Measurements from ENCODE around the gene CYP3A7. TPM values are rescaled to one million over a fixed set of nuclear protein-coding genes. Genes with fewer than 3 reads are reported as not detected.
A peak's percentile ranks its signal among the peaks of the same experiment; 100 is the strongest.

Gene CYP3A7
- total and polyA plus RNA-seq, 2 of the 13 experiments (the other 11 are each of a cell fraction or from before 2014, with no cell fraction given): 5.8 to 6.4 TPM

GRCh38 chr7:99733003-99733402 is 2.0 kb downstream of the CYP3A7 start (continued):
- TF ChIP-seq, protein P1, sequence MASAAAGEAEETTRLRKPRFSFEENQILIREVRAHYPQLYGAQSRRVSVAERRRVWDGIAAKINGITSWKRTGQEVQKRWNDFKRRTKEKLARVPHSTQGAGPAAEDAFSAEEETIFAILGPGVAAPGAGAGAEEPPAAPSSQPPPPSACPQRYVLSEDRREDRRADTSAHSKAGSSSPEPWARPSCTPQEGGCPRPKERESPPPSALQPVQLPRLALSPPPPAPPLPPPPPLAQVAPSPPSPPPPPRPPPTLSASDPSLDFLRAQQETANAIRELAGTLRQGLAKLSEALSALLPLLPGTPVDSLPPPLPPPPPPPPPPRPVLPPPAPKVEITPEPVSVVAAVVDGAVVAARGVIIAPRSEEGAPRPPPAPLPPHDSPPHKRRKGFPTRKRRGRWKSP (CRISPR knock-in tag; IDR thresholded peaks at IDR 0.05): no peak
- TF ChIP-seq ETV5 (CRISPR knock-in tag; IDR thresholded peaks at IDR 0.05; ENCODE audit: borderline replicate concordance) (peak; percentile 30; the same call in 1 of the 2 replicates), ZNF296 (CRISPR knock-in tag; conservative IDR thresholded peaks at IDR 0.05) (no peak), ZNF501 (CRISPR knock-in tag; IDR thresholded peaks at IDR 0.05) (peak; percentile 42; the same call in 1 of the 2 replicates), CEBPB (IDR thresholded peaks at IDR 0.05; ENCODE audit: borderline replicate concordance, low read depth, low read length) (no peak), NR2F6 (IDR thresholded peaks at IDR 0.05) (no peak), NR2F6 (CRISPR knock-in tag; IDR thresholded peaks at IDR 0.05) (no peak), SPEN (CRISPR knock-in tag; IDR thresholded peaks at IDR 0.05; ENCODE audit: low read depth) (no peak), PPARG (CRISPR knock-in tag; conservative IDR thresholded peaks at IDR 0.05) (no peak), ATRX (CRISPR knock-in tag; IDR thresholded peaks at IDR 0.05; ENCODE audit: borderline replicate concordance) (no peak), ZNF674 (CRISPR knock-in tag; IDR thresholded peaks at IDR 0.05; ENCODE audit: low read depth) (no peak), ZNF713 (CRISPR knock-in tag; IDR thresholded peaks at IDR 0.05) (no peak), ZBTB43 (CRISPR knock-in tag; conservative IDR thresholded peaks at IDR 0.05) (peak; percentile 72; the same call in 1 of the 2 replicates), ZNF136 (CRISPR knock-in tag; IDR thresholded peaks at IDR 0.05; ENCODE audit: low read depth) (no peak), IRF2 (CRISPR knock-in tag; IDR thresholded peaks at IDR 0.05) (no peak)
- TF ChIP-seq, protein P2, sequence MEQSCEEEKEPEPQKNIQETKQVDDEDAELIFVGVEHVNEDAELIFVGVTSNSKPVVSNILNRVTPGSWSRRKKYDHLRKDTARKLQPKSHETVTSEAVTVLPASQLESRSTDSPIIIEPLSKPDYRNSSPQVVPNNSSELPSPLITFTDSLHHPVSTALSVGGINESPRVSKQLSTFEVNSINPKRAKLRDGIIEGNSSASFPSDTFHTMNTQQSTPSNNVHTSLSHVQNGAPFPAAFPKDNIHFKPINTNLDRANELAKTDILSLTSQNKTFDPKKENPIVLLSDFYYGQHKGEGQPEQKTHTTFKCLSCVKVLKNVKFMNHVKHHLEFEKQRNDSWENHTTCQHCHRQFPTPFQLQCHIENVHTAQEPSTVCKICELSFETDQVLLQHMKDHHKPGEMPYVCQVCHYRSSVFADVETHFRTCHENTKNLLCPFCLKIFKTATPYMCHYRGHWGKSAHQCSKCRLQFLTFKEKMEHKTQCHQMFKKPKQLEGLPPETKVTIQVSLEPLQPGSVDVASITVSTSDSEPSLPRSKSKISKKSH (CRISPR knock-in tag; IDR thresholded peaks at IDR 0.05; ENCODE audit: borderline replicate concordance): no peak
- TF ChIP-seq, protein P3, sequence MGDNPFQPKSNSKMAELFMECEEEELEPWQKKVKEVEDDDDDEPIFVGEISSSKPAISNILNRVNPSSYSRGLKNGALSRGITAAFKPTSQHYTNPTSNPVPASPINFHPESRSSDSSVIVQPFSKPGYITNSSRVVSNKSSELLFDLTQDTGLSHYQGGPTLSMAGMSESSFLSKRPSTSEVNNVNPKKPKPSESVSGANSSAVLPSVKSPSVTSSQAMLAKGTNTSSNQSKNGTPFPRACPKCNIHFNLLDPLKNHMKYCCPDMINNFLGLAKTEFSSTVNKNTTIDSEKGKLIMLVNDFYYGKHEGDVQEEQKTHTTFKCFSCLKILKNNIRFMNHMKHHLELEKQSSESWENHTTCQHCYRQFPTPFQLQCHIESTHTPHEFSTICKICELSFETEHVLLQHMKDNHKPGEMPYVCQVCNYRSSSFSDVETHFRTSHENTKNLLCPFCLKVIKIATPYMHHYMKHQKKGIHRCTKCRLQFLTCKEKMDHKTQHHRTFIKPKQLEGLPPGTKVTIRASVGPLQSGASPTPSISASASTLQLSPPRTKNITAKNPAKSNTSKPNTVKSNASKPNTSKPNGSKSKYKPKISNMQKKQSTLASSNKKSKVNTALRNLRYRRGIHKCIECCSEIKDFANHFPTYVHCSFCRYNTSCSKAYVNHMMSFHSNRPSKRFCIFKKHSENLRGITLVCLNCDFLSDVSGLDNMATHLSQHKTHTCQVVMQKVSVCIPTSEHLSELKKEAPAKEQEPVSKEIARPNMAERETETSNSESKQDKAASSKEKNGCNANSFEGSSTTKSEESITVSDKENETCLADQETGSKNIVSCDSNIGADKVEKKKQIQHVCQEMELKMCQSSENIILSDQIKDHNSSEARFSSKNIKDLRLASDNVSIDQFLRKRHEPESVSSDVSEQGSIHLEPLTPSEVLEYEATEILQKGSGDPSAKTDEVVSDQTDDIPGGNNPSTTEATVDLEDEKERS (CRISPR knock-in tag; IDR thresholded peaks at IDR 0.05): peak; percentile 52; the same call in 1 of the 2 replicates
- TF ChIP-seq, protein P4, sequence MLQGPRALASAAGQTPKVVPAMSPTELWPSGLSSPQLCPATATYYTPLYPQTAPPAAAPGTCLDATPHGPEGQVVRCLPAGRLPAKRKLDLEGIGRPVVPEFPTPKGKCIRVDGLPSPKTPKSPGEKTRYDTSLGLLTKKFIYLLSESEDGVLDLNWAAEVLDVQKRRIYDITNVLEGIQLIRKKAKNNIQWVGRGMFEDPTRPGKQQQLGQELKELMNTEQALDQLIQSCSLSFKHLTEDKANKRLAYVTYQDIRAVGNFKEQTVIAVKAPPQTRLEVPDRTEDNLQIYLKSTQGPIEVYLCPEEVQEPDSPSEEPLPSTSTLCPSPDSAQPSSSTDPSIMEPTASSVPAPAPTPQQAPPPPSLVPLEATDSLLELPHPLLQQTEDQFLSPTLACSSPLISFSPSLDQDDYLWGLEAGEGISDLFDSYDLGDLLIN (CRISPR knock-in tag; IDR thresholded peaks at IDR 0.05; ENCODE audit: borderline replicate concordance): no peak
